ENCODE data around the gene BIRC5.
A peak's percentile ranks its signal among the peaks of the same experiment; 100 is the strongest.
"Not testable (repeated sequence)": the region's sequence is repeated elsewhere in the genome, so short reads cannot be mapped to it uniquely, and the experiment has no call there.

BIRC5 gene
- 0 to 0.21 reads per million in 2 donors for total RNA-seq

GRCh38 chr17:78214016-78214705, at the start of gene BIRC5:
BIRC5 (plus strand) TSS chr17:78214253; CDS start chr17:78214317, 64 bp downstream.
- DNase-seq, result peak; percentile 91

DNA sequence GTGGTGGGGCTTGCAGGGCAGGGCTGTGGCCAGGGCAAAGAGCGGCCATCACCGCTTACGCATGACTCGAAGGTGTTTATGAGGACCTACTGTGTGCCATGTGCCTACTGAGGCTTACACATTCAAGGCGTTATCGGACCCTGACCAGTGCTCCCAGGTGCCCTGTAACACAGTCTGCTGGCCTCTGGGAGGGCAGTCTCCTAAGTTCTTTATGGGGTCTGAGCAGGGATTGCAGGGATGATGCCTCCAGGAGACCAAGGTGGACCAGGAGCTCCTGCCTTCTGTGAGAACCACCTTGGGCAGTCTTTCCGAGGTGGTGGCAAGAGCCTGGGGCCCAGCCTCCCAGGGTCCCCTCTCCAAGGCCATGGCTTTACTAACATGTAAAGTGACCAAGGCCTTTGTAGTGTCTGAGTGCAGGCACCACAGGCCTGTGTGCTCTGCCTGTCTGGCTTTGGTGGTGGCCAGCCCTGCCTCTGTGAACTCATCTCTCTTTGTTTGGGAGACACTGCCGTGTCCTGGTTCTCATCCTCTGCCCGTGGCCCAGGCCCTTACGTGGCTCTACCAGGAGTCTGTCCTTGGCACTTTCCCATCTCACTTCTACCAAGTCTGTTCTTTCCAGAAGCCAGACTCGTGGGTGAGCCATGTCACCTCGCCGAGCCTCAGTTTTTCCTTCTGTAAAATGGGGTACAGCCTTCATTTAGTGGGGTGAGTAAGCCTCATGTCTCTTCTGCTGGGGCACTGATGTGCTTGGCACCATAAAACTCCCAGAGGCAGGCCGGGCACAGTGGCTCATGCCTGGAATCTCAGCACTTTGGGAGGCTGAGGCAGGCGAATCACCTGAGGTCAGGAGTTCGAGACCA, 49.1 kb upstream of the BIRC5 start:
- DNase-seq, result no peak

GRCh38 chr17:78166416-78166815, 47.6 kb upstream of the BIRC5 start:
- no peak for DNase-seq

DNA sequence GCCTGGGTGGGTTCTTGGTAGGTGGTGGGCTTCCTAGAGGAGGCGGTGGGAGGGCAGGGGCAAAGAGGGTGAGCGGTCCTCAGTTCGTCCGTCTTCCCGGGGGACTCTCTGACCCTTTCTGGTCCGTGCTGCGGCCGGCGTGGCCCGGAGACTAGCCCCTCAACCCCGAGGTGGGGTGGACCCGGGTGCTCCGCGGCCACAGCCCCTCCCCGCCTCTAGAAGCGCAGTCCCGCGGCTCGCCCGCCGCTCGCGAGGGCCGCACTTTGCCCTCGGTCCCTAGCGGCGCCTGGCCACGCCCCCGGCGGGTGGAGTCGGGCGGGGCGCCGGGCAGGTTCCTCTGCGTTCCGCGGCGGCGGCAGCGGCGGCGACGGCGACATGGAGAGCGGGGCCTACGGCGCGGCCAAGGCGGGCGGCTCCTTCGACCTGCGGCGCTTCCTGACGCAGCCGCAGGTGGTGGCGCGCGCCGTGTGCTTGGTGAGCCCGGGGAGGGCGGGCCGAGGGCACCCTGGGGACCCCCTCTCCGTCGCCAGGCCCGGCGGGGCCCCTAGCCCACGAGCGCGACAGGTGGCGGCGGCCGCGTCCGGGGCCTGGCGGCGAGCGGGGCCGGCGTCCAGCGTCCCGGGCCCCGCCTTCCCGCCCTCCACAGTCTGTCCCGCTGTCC, 45.7 kb upstream of the BIRC5 start, which contains the start of gene SYNGR2:
Gene SYNGR2 (plus strand): TSS at position 340 of the 661 bp plus-strand sequence. CDS start 36 bp downstream, at position 376.
- peak; percentile 83 for DNase-seq

DNA sequence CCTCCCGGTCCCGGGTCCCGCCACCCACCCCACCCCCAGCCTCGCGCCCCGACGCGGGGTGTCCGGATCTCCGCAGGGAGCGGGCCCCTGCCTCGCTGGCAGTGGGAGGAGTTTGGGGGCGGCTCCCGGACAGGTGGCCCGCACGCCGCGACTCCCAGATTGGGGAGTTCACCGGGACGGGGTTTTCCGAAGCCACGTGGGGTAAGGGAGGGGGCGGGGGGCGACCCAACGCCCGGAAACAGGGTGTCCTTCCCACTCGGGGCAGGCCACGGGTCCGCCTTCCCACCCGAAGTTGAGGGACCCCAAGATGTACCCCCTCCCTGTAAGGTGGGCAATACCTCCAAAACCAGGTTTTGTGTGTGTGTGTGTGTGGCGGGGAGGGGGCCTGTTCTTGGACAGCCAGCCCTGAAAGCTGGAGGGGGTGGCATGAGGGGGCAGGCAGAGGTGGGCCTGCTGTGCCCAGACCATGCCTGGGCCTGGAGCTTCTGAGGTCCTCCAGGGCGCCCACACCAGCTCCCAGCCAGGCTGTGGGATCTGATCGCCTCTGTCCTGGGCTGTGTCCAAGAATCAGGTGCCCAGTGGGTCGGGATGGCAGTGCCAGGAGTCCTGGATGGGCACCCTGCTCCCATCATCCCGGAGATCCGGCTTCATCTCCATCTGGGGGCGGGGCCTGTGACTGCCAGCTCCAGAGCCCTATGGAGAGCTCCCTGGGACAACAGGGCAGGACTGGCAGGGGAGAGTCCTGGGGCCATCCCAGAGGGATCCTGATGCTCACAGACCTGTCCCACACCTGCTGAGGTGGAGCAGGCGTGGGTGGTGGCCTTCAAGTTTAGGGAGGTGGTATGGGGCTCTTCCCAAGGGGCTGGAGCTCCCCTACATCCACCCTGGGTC, 44.9 kb upstream of the BIRC5 start:
- DNase-seq, result peak; percentile 65

DNA sequence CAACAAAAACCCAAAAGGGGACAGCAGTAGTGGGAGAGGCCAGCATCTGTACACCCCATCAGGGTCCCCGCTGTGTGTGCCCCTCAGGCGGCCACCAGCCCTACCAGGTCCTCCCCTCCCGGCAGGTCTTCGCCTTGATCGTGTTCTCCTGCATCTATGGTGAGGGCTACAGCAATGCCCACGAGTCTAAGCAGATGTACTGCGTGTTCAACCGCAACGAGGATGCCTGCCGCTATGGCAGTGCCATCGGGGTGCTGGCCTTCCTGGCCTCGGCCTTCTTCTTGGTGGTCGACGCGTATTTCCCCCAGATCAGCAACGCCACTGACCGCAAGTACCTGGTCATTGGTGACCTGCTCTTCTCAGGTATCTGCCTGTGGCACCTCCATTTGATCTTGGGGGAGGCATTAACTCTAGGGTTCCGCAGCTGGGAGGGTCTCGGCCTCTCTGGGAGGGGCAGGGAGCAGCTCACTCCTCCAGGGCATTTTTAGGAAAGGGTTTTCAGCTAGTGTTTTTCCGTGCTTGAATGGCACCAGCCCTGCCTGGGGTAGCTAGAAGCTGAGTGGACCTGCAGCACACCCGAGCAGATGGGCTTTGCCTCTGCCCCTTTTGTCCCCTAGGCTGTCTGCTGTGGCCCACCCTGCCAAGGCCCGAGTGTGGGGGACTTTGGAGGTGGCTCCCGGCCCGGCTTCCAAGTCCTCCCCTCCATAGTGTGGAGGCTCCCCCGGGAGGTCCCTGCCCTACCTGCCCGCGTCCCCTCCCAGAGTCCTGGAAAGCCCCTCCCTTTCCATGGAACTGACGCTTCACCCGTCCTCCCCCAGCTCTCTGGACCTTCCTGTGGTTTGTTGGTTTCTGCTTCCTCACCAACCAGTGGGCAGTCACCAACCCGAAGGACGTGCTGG, 43.1 kb upstream of the BIRC5 start:
- DNase-seq, result no peak

DNA sequence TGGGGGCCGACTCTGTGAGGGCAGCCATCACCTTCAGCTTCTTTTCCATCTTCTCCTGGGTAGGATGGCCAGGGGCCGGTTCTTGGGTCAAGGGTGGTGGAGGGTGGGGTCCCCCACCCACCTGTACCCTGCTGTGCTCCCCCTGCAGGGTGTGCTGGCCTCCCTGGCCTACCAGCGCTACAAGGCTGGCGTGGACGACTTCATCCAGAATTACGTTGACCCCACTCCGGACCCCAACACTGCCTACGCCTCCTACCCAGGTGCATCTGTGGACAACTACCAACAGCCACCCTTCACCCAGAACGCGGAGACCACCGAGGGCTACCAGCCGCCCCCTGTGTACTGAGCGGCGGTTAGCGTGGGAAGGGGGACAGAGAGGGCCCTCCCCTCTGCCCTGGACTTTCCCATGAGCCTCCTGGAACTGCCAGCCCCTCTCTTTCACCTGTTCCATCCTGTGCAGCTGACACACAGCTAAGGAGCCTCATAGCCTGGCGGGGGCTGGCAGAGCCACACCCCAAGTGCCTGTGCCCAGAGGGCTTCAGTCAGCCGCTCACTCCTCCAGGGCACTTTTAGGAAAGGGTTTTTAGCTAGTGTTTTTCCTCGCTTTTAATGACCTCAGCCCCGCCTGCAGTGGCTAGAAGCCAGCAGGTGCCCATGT, 42.3 kb upstream of the BIRC5 start:
- DNase-seq, result not testable (repeated sequence)

DNA sequence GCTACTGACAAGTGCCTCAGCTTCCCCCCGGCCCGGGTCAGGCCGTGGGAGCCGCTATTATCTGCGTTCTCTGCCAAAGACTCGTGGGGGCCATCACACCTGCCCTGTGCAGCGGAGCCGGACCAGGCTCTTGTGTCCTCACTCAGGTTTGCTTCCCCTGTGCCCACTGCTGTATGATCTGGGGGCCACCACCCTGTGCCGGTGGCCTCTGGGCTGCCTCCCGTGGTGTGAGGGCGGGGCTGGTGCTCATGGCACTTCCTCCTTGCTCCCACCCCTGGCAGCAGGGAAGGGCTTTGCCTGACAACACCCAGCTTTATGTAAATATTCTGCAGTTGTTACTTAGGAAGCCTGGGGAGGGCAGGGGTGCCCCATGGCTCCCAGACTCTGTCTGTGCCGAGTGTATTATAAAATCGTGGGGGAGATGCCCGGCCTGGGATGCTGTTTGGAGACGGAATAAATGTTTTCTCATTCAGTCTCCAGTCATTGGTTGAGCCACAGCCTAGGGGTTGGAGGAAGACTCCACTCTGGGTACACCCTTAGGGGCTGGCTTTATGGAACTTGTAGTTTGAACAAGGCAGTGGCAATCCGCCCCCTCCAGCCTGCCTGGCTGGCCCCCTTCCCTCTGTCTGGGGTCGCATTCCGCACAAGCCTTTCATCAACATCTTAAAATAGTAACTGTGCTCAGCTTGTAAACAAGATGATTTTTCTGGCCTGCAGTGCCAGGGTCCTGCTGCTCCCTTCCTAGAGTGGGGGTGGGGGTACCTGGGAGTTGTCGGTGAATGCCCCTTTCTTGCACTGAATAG, 41.6 kb upstream of the BIRC5 start:
- no peak for DNase-seq

DNA sequence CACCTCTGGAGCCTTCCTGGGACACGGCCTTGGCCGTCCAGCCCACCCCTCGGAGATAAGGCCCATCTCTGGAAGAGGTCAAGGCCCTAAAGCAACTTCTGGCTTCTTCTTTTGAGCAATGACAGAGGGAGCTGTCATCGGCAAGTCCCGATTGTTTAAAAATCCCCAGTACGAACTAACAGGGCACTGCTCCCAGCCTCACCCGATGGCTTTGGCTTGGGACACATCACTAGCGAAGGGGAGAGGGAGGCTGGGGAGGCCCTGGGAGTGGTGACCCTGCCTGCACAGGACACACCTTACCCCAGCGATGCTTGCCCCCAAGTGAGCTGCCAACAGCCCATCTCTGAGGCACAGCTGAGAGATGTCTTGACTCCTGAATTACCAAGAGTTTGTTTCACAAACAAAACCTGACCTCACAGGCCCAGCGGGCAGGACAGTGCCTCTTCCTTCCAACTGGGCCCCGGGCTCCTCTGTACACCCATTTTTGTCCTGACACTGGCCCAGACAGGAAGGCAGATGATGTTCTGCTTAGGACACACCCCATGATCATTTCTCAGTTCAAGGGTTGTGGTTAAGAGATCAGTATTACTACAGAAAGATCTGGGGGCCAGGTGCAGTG, 40.8 kb upstream of the BIRC5 start:
- DNase-seq, result no peak

DNA sequence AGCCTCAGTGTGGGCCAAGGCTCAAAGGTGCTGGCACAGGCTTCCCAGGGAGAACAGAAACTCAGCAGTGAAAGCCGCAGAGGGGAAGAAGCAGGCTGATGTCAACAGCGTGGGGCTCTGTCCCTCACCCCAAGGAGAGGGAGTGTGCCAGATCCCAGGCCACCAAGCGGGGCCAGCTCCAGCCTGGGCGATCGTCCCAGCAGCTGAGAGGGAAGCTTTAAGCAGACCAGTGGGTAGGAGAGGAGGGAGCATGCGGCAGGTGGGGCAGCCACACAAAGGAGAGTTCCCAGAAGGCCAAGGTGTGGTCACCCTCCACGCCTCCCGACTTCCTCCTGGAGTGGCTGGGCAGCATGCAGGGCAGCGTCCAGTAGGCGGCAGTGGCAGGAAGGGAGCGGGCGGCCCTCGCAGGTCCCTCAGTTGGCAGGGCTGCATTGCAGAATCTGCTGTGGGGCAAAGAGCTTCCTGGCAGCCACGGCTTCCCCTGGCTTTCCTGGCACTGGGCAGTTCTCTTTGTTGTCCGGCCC, 39.6 kb upstream of the BIRC5 start:
- DNase-seq, result no peak

- DNase-seq, result no peak
Measured at GRCh38 chr17:78174870-78175642, 39.0 kb upstream of the BIRC5 start.

GRCh38 chr17:78175643-78175981, 38.4 kb upstream of the BIRC5 start:
- no peak for DNase-seq

DNA sequence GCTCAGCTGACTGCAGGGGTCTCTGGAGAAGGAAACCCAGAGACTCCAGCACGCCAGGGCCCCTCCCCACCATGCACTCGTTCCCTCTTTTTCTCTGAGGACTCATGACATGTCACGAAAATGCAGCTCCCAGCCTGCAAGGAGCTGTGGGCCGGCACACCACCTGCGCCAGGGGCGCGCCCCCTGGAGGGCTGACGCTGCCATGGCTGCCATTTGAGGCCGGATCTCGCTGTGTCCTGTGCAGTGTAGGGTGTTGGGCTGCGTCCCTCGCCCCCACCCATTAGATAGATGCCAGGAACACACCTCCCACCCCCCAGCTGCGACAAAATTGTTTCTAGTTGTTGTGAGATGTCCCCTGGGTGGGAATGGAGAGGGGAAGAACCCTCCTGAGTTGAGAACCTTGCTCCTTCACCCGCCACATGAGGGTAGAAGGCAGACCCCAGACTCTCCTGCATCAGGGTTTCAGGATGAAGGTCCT, 37.5 kb upstream of the BIRC5 start:
- peak; percentile 67 for DNase-seq

DNA sequence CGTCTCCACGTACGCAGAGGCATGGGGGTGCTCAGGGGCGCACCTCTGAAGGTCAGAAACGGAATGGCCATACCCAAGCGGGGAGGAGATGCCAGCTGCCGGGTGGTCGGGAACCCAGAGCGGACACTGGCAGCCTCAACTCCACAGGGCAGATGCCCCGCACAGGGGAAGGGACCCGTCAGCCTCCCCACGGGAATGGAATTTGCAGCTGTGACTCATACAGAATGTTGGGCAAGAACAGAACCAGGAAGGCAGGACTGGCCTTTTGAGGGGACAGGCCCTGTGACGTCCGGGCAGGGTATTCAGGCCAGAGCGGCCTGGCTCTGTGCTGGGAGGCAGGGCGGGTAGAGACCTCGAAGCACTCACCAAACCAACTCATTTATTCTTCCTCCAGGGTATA, 34.7 kb upstream of the BIRC5 start:
- no peak for DNase-seq

GRCh38 chr17:78180083-78180482, 34.0 kb upstream of the BIRC5 start:
- DNase-seq, result no peak

DNA sequence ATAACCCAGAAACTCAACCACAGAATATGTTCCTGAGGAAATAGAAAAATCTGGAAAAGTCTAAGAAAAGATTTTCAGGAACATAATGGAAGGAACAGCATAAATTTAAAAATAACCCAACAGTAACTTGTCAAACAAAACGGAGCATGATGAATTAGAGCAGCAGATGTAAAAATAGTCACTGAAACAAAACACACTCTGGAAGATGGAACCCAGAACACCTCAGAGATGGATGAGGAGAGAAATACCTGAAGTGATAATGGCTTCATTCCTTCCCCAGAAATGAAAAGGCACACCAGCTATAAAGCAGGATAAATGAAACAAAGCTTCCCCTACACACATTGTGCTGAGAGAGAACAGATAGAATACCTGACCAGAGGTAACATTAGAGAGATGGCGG, 33.5 kb upstream of the BIRC5 start:
- DNase-seq, result no peak

DNA sequence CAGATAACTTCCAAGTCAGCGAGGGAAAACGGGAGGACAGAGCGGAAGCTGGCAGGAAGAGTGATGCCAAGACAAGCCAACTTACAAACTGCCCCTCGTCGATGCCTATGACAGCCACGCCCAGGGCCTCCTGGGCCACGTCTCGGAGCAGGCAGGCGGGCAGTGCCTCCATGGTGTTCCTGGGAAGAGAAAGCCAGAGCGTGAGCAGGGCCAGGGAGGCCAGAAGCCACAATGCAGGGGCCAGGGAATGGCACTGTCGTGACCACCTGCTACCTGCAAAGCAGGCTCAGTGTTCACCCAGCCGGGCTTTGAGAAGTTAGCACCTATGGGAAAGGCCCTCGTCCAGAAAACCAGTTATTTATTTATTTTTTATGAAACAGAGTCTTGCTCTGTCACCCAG, 31.5 kb upstream of the BIRC5 start:
- no peak for DNase-seq

GRCh38 chr17:78183916-78184315, 30.1 kb upstream of the BIRC5 start:
- no peak for DNase-seq
